Ishikawa (cell line): ENCODE measurements around the gene MYBPC1.

Experiments
- CEBPB ChIP-seq: IDR thresholded peaks from 2 replicates; pipeline ENCODE4 v1.6.1; 2012
- CREB1 ChIP-seq: IDR thresholded peaks from 2 replicates; pipeline ENCODE4 v1.6.1; 2012; ENCODE audit warnings: low read depth
- EGR1 ChIP-seq: IDR thresholded peaks from 2 replicates; pipeline ENCODE4 v1.6.1; 2012
- EP300 ChIP-seq: IDR thresholded peaks from 2 replicates; pipeline ENCODE4 v1.6.1; 2012; ENCODE audit warnings: borderline replicate concordance
- FOXM1 ChIP-seq: IDR thresholded peaks from 2 replicates; pipeline ENCODE4 v1.6.1; 2012; ENCODE audit warnings: low read depth, borderline replicate concordance
- NFIC ChIP-seq: IDR thresholded peaks from 2 replicates; pipeline ENCODE4 v1.6.1; 2012
- RAD21 ChIP-seq: IDR thresholded peaks from 2 replicates; pipeline ENCODE4 v1.6.1; 2012; ENCODE audit warnings: low read depth
- TAF1 ChIP-seq: IDR thresholded peaks from 2 replicates; pipeline ENCODE4 v1.6.1; 2012; ENCODE audit warnings: low read depth, mild to moderate bottlenecking
- TCF12 ChIP-seq: IDR thresholded peaks from 2 replicates; pipeline ENCODE4 v1.6.1; 2012; ENCODE audit warnings: low read depth
- TEAD4 ChIP-seq: IDR thresholded peaks from 2 replicates; pipeline ENCODE4 v1.6.1; 2012
- YY1 ChIP-seq: IDR thresholded peaks from 2 replicates; pipeline ENCODE4 v1.6.1; 2012; ENCODE audit warnings: low read depth
- ZBTB7A ChIP-seq: IDR thresholded peaks from 2 replicates; pipeline ENCODE4 v1.6.1; 2012; ENCODE audit warnings: low read depth
- TF ChIP-seq, protein P1 (sequence below): IDR thresholded peaks from 2 replicates; pipeline ENCODE4 v1.6.1; 2012
- TF ChIP-seq, protein P2 (sequence below): IDR thresholded peaks from 2 replicates; pipeline ENCODE4 v1.6.1; 2012; ENCODE audit warnings: low read depth, mild to moderate bottlenecking
- TF ChIP-seq, protein P3 (sequence below): IDR thresholded peaks from 2 replicates; pipeline ENCODE4 v1.6.1; 2012

Gene MYBPC1

DNA sequence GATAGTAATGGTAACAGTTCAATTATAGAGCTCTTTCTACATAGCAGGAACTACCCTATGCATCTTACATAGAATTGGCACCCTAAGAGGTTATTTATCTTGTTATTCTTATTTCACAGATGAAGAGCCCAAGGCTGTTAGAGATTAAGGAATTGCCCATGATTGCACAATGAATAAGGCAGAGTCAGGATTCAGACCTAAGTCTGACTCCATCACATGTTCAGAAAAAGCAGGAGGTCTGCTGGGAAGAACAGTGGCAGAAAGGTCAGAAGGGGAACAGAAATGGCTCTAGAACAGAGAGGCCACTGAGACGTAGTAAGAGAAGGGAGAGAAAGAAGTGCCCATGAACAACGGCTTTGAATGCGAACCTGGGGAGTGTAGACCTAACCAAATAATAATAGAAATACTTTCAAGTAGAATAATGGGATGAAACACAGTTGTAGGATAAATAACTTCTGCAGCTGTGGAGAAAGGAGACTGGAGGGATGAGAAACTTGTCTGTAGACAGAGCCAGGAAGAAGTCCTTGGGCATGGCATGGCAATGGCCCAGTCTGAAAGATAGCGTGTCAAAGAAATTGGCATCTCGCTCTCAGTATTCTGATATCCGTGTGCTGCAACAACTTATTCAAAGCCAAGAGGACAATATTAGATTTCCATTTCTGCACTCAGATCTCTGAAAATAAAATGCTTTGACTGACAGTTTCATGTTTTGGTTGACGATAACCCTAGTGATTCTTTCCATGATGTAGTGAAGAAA, 17.6 kb downstream of the MYBPC1 start:
- no peak for TF ChIP-seq TEAD4
- TF ChIP-seq RAD21 = no peak
- TF ChIP-seq FOXM1 = no peak
- TF ChIP-seq TAF1 = no peak
- no peak for TF ChIP-seq TCF12
- no peak for TF ChIP-seq EGR1
- TF ChIP-seq CEBPB = no peak
- TF ChIP-seq, protein P1, sequence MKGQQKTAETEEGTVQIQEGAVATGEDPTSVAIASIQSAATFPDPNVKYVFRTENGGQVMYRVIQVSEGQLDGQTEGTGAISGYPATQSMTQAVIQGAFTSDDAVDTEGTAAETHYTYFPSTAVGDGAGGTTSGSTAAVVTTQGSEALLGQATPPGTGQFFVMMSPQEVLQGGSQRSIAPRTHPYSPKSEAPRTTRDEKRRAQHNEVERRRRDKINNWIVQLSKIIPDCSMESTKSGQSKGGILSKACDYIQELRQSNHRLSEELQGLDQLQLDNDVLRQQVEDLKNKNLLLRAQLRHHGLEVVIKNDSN = no peak
- no peak for TF ChIP-seq NFIC
- TF ChIP-seq ZBTB7A = no peak
- no peak for TF ChIP-seq CREB1
- TF ChIP-seq YY1 = no peak
- TF ChIP-seq, protein P2, sequence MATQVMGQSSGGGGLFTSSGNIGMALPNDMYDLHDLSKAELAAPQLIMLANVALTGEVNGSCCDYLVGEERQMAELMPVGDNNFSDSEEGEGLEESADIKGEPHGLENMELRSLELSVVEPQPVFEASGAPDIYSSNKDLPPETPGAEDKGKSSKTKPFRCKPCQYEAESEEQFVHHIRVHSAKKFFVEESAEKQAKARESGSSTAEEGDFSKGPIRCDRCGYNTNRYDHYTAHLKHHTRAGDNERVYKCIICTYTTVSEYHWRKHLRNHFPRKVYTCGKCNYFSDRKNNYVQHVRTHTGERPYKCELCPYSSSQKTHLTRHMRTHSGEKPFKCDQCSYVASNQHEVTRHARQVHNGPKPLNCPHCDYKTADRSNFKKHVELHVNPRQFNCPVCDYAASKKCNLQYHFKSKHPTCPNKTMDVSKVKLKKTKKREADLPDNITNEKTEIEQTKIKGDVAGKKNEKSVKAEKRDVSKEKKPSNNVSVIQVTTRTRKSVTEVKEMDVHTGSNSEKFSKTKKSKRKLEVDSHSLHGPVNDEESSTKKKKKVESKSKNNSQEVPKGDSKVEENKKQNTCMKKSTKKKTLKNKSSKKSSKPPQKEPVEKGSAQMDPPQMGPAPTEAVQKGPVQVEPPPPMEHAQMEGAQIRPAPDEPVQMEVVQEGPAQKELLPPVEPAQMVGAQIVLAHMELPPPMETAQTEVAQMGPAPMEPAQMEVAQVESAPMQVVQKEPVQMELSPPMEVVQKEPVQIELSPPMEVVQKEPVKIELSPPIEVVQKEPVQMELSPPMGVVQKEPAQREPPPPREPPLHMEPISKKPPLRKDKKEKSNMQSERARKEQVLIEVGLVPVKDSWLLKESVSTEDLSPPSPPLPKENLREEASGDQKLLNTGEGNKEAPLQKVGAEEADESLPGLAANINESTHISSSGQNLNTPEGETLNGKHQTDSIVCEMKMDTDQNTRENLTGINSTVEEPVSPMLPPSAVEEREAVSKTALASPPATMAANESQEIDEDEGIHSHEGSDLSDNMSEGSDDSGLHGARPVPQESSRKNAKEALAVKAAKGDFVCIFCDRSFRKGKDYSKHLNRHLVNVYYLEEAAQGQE = no peak
- TF ChIP-seq, protein P3, sequence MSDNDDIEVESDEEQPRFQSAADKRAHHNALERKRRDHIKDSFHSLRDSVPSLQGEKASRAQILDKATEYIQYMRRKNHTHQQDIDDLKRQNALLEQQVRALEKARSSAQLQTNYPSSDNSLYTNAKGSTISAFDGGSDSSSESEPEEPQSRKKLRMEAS = no peak
- no peak for TF ChIP-seq EP300

DNA sequence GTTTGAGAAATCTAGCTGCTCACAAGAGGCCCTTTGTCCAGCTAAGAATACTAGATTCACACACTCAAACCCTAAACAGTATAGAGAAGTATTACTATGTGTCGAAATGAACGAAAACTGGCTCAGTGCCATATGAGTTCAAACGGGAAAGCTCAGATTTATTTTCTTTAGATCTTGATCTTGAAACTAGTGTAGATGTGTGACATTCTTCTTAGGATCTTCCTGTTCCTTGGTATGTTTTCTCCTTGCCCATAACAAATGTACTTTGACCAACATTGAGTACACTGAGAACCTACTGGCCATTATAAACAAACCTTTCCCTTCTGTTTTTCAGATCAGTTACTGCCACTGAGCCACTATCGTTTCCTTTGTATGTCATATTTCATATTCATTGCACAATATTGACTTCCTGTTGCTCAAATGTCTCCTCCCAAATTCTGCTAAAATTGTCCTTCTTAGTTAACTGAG, 21.3 kb downstream of the MYBPC1 start:
- TF ChIP-seq ZBTB7A = no peak
- TF ChIP-seq, protein P3 = no peak
- TF ChIP-seq, protein P1 = no peak
- TF ChIP-seq CEBPB = peak; percentile 3; the same call in 1 of the 2 replicates
- TF ChIP-seq FOXM1 = no peak
- TF ChIP-seq EP300 = no peak
- TF ChIP-seq, protein P2 = no peak
- TF ChIP-seq YY1 = no peak

DNA sequence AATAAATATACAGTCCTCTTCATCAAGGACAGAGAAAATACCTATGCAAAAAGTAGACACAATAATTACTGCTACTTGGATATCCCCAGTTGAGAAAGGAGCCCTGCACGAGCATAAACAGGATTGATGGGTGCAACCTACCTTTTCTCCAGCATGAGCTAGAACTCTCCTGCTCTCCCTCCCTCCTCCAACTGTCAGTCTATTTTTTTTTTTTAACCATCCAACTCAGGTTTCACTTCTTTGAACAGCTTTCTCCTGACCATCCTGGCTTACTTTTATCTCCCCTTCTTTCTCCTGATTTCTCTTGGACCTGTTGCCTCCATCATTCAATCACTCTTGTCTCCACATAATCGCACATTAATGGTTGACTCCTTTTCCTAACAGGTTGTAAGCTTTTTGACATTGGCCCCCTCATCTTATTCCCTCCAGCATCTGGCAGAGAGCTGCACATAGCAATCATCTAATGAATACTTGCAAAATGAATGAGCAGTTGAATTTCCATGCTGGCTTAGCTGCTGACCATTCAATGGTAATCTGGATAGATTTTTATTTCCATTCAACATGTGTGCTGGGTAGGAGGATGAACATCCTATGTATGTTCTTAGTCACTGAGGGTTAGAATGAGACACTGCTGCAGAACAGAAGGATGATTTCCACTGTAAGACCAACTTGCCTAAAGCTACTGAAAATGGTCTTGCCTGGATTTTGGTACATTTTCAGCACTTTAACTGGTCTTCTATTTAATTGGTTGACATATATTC, 24.4 kb downstream of the MYBPC1 start:
- TF ChIP-seq EGR1 (no peak), CREB1 (no peak), CEBPB (no peak), ZBTB7A (no peak), RAD21 (no peak), FOXM1 (no peak), TEAD4 (no peak), YY1 (no peak), TAF1 (no peak), TCF12 (no peak)
- TF ChIP-seq, protein P2 = no peak
- TF ChIP-seq, protein P1 = no peak
- TF ChIP-seq, protein P3 = no peak
